A673 (cell line): ENCODE data around the gene ANKDD1B. TPM values are rescaled to one million over a fixed set of nuclear protein-coding genes. Genes with fewer than 3 reads are reported as not detected.
"Not testable (repeated sequence)": the region's sequence is repeated elsewhere in the genome, so short reads cannot be mapped to it uniquely, and the experiment has no call there.

ENCODE experiments used
- Bru-seq: library from RNA; stranded (reverse); fragments of 400-500 nt; gene quantifications from one replicate; lab custom pipeline; 2021; lab: Mats Ljungman, UMichigan
- BruChase-seq, 2 experiments: library from RNA; stranded (reverse); fragments of 400-500 nt; gene quantifications; one replicate each; lab custom pipeline; 2021; lab: Mats Ljungman, UMichigan
- BruUV-seq: library from RNA; stranded (reverse); fragments of 400-500 nt; replicated peaks from 2 replicates; lab custom pipeline; 2021; lab: Mats Ljungman, UMichigan
- CTCF ChIA-PET: fragments of 300-600 bp; sonication (Branson Sonifier 250); formaldehyde crosslinking; loops from one replicate; lab custom pipeline; 2022; ENCODE audit warnings: antibody characterized with exemption; lab: Charles Lee
- POLR2A ChIA-PET: fragments of 300-600 bp; sonication (Branson Sonifier 250); formaldehyde crosslinking; loops from one replicate; lab custom pipeline; 2022; ENCODE audit warnings: antibody characterized with exemption; ENCODE audit not compliant: low non-redundant PET; lab: Charles Lee
- DNase-seq: peaks from one replicate; pipeline ENCODE4 v3.0.0-alpha.2; 2015; ENCODE audit warnings: low spot score
- H3K27ac ChIP-seq: fragments of 200-600 bp; sonication (generic); 2 replicates; pipeline ENCODE4 v1.5.1; 2016; ENCODE audit warnings: mixed run types, low read depth, mild to moderate bottlenecking, mixed read lengths, antibody characterized with exemption, low read length; ENCODE audit not compliant: poor library complexity, severe bottlenecking
- H3K27me3 ChIP-seq: fragments of 200-600 bp; sonication (generic); replicated peaks from 2 replicates; pipeline ENCODE4 v1.6.1; 2017; ENCODE audit warnings: mixed run types, low read depth, mild to moderate bottlenecking, mixed read lengths, antibody characterized with exemption, low read length; ENCODE audit not compliant: insufficient read depth, poor library complexity
- H3K36me3 ChIP-seq: fragments of 200-600 bp; sonication (generic); 2 replicates; pipeline ENCODE4 v1.6.1; 2016; ENCODE audit warnings: mixed run types, mild to moderate bottlenecking, mixed read lengths, antibody characterized with exemption, low read length; ENCODE audit not compliant: insufficient read depth, poor library complexity, severe bottlenecking
- H3K4me1 ChIP-seq: fragments of 200-600 bp; sonication (generic); 2 replicates; pipeline ENCODE4 v1.6.1; 2017; ENCODE audit warnings: mixed run types, mild to moderate bottlenecking, mixed read lengths, antibody characterized with exemption, low read length; ENCODE audit not compliant: insufficient read depth, poor library complexity, severe bottlenecking
- H3K4me3 ChIP-seq: fragments of 200-600 bp; sonication (generic); 2 replicates; pipeline ENCODE4 v1.5.1; 2016; ENCODE audit warnings: low read depth, mixed run types, mild to moderate bottlenecking, mixed read lengths, low read length; ENCODE audit not compliant: poor library complexity, severe bottlenecking
- H3K9me3 ChIP-seq: fragments of 200-600 bp; sonication (generic); 2 replicates; pipeline ENCODE4 v1.6.1; 2016; ENCODE audit warnings: mixed run types, low read depth, mild to moderate bottlenecking, mixed read lengths, antibody characterized with exemption, low read length; ENCODE audit not compliant: poor library complexity, severe bottlenecking
- CTCF ChIP-seq: fragments of 300-800, 200-600 bp; sonication (generic); conservative IDR thresholded peaks from 2 replicates; pipeline ENCODE4 v1.5.1; 2017; ENCODE audit warnings: low read depth, mild to moderate bottlenecking, antibody characterized with exemption, low read length, moderate library complexity, mixed read lengths
- EZH2 ChIP-seq: fragments of 200-600 bp; sonication (generic); IDR thresholded peaks from 2 replicates; pipeline ENCODE4 v1.6.1; 2017; ENCODE audit warnings: borderline replicate concordance, low read depth, mild to moderate bottlenecking, mixed read lengths, antibody characterized with exemption, low read length; ENCODE audit not compliant: poor library complexity, severe bottlenecking
- intact Hi-C: fragments of 100-400 bp; cut with micrococcal nuclease; formaldehyde crosslinking; loops from one replicate; pipeline ENCODE4 v1.10.0; 2022; ENCODE audit not compliant: unreplicated experiment
- long read RNA-seq: library from polyadenylated mRNA; stranded (forward); transcript quantifications from one replicate; pipeline ENCODE4 v2.0.0, GENCODE V29; 2022
- total RNA-seq: library from RNA; stranded (reverse); gene quantifications from 2 replicates; pipeline ENCODE4 v1.2.3, GENCODE V29; 2021

ANKDD1B gene
- not detected in 2 replicates for total RNA-seq
- Bru-seq, nascent RNA: percentile 21 among the genes with signal in this experiment
- BruChase-seq, experiment 1, labeled RNA remaining after a 2-hour chase: percentile 23 among the genes with signal in this experiment
- BruChase-seq, experiment 2, labeled RNA remaining after a 6-hour chase: percentile 25 among the genes with signal in this experiment
- long read RNA-seq: 0 reads

- peak; percentile 31 for DNase-seq
- ChIA-PET POLR2A (no interaction called here), CTCF (no interaction called here)
- no peaks in the 10 kb centered on the region for H3K27me3 ChIP-seq
- H3K9me3 ChIP-seq: no peaks in the 10 kb centered on the region
- H3K36me3 ChIP-seq: no peaks in the 10 kb centered on the region
- intact Hi-C loops: no loop called here
- peak within 1 kb of the TSS; percentile 52 for H3K4me3 ChIP-seq
- no peaks in the 10 kb centered on the region for H3K4me1 ChIP-seq
- TF ChIP-seq EZH2: no peak
- TF ChIP-seq CTCF: no peak
- H3K27ac ChIP-seq: no peak within 1 kb of the TSS
- no TSS peak for BruUV-seq
These were observed at the start of gene ANKDD1B for GRCh38 chr5:75611311-75612225. Gene ANKDD1B, plus strand, starts transcription at chr5:75611453. Its CDS starts 182 bp downstream, at chr5:75611635.

- BruUV-seq, H3K9me3 ChIP-seq, intact Hi-C loops, POLR2A ChIA-PET, H3K36me3 ChIP-seq, H3K27me3 ChIP-seq, DNase-seq: not testable (repeated sequence)
- peak overlapping the region; percentile 11 for H3K4me3 ChIP-seq
- H3K27ac ChIP-seq: peak overlapping the region; percentile 67
- CTCF ChIA-PET: interaction anchor here (0.6 kb wide), 1 partner anchor 229 kb away, joined by 3 read pairs; the partner anchor contains the start of gene HMGCR
- H3K4me1 ChIP-seq: peaks cover 23% of the 10 kb centered on the region
These were observed 45.1 kb upstream of the ANKDD1B start for GRCh38 chr5:75565991-75566709.

- H3K4me3 ChIP-seq: peak overlapping the region; percentile 11
- POLR2A ChIA-PET: no interaction called here
- peak; percentile 85 for DNase-seq
These were observed 44.4 kb upstream of the ANKDD1B start for GRCh38 chr5:75566710-75567309.

More at GRCh38 chr5:75566710-75567309, 44.4 kb upstream of the ANKDD1B start:
- no peak for TF ChIP-seq EZH2
- TF ChIP-seq CTCF: no peak
- H3K27ac ChIP-seq: peak overlapping the region; percentile 67
- H3K27me3 ChIP-seq: no peaks in the 10 kb centered on the region
- peaks cover 23% of the 10 kb centered on the region for H3K4me1 ChIP-seq
- peaks cover 4% of the 10 kb centered on the region for H3K9me3 ChIP-seq
- H3K36me3 ChIP-seq: no peaks in the 10 kb centered on the region
- intact Hi-C loops: no loop called here
- TSS peak; percentile 21 for BruUV-seq
- CTCF ChIA-PET: interaction anchor here (0.6 kb wide), 1 partner anchor 977 kb away, joined by 3 read pairs; no protein-coding TSS in a partner anchor
